Esophagus (tissue), 2 donors: ENCODE measurements around the gene TOMM34. TPM values are rescaled to one million over a fixed set of nuclear protein-coding genes. Genes with fewer than 3 reads are reported as not detected.

Source experiments
- H3K27ac ChIP-seq, 2 donors: one replicate each; pipeline ENCODE4 v1.5.1; 2013; ENCODE audit warnings: low read depth in 2 of 2, mild to moderate bottlenecking in 2 of 2, inconsistent platforms in 1 of 2, low read length in 1 of 2, moderate library complexity in 1 of 2
- H3K27me3 ChIP-seq, 2 donors: one replicate each; pipeline ENCODE4 v1.6.1; 2013; ENCODE audit warnings: low read length in 2 of 2, control low read depth in 1 of 2, mild to moderate bottlenecking in 1 of 2; ENCODE audit not compliant: insufficient read depth in 2 of 2, control insufficient read depth in 1 of 2
- H3K36me3 ChIP-seq, 2 donors: one replicate each; pipeline ENCODE4 v1.6.1; 2013; ENCODE audit warnings: low read length in 1 of 2; ENCODE audit not compliant: control insufficient read depth in 2 of 2, insufficient read depth in 2 of 2
- H3K4me1 ChIP-seq, 2 donors: one replicate each; pipeline ENCODE4 v1.6.1; 2013; ENCODE audit warnings: low read length in 1 of 2; ENCODE audit not compliant: control insufficient read depth in 2 of 2, insufficient read depth in 2 of 2
- H3K4me3 ChIP-seq, 2 donors: one replicate each; pipeline ENCODE4 v1.5.1; 2013; ENCODE audit warnings: low read length in 2 of 2, mild to moderate bottlenecking in 2 of 2, low read depth in 1 of 2, moderate library complexity in 1 of 2
- H3K9me3 ChIP-seq, 2 donors: one replicate each; pipeline ENCODE4 v1.6.1; 2013; ENCODE audit warnings: mild to moderate bottlenecking in 2 of 2, low read depth in 1 of 2, low read length in 1 of 2, moderate library complexity in 1 of 2; ENCODE audit not compliant: control insufficient read depth in 2 of 2, insufficient read depth in 1 of 2
- WGBS, 2 donors: extraction: QIAGEN DNeasy Blood & Tissue Kit; methylation state at CpG; one replicate each; pipeline ENCODE4 v1.1.7; 2013; 5-methylcytosine and 5-hydroxymethylcytosine counted together
- polyA plus RNA-seq, 2 donors: library from polyadenylated mRNA; stranded (reverse); fragments of 200-250 nt; gene quantifications; one replicate each; pipeline ENCODE4 v1.2.3, GENCODE V29; 2013
- donor health status: healthy with polysubstance abuse.
- donor health status: Bipolar disorder and iron deficiency.

Gene TOMM34
- polyA plus RNA-seq, 2 donors = 6.4 to 18.5 TPM

DNA sequence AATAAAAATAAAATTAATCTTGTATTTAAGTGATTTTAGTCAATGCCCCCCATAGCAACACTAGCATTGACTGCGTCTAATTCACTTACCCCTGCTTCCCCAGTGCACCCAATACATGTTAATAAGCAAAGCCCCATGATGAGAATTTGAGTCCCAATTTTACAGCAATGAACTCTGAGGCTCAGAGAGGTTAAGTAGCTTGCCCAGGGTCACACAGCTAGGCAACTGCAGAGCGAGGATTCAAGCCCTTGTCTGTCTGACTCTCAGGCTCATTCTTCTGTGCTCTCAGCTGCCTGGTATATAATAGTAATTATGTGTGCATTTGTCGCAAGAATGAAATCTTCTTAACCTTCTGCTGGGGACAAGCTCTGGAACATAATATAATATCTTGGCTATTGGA lies 41.9 kb downstream of the TOMM34 start:
- H3K4me3 ChIP-seq = no peak overlapping the region
- H3K27me3 ChIP-seq = no peaks in the 10 kb centered on the region
- H3K9me3 ChIP-seq = no peaks in the 10 kb centered on the region
- WGBS, 2 donors = 98 to 99% methylated on average over 3 of the region's 3 CpGs
- H3K36me3 ChIP-seq = peaks cover 0 to 7% of the 10 kb centered on the region in 2 donors
- H3K27ac ChIP-seq = no peak overlapping the region
- no peaks in the 10 kb centered on the region for H3K4me1 ChIP-seq

- no peak overlapping the region for H3K4me3 ChIP-seq
- H3K4me1 ChIP-seq = no peaks in the 10 kb centered on the region
- no peaks in the 10 kb centered on the region for H3K27me3 ChIP-seq
- H3K27ac ChIP-seq = no peak overlapping the region
- peaks cover 0 to 5% of the 10 kb centered on the region in 2 donors for H3K36me3 ChIP-seq
- WGBS, 2 donors = 97 to 100% methylated on average over 2 of the region's 2 CpGs
- no peaks in the 10 kb centered on the region for H3K9me3 ChIP-seq
Observed at GRCh38 chr20:44917399-44917798, 42.8 kb downstream of the TOMM34 start.

DNA sequence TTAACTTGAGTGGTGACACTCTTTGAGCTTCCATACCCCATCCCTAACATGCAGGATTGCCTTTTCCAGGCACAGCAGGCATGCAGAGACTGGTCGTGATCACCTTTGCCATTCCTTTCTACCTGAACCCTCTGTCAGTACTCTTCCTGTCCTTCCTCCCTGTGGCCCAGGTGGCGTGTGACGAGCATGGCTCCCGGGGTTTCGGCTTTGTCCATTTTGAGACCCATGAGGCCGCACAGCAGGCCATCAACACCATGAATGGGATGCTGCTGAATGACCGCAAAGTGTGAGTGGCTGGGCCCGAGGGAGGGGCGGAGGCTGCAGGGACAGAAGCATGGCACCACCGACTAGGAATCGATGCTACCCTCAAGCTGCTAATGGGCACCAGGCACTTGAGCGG lies 43.6 kb downstream of the TOMM34 start:
- Histone ChIP-seq H3K4me1 (no peaks in the 10 kb centered on the region), H3K4me3 (no peak overlapping the region), H3K27ac (no peak overlapping the region), H3K27me3 (no peaks in the 10 kb centered on the region), H3K9me3 (no peaks in the 10 kb centered on the region), H3K36me3 (peaks cover 0 to 5% of the 10 kb centered on the region in 2 donors)
- WGBS, 2 donors = 93 to 95% methylated on average over 12 of the region's 12 CpGs

DNA sequence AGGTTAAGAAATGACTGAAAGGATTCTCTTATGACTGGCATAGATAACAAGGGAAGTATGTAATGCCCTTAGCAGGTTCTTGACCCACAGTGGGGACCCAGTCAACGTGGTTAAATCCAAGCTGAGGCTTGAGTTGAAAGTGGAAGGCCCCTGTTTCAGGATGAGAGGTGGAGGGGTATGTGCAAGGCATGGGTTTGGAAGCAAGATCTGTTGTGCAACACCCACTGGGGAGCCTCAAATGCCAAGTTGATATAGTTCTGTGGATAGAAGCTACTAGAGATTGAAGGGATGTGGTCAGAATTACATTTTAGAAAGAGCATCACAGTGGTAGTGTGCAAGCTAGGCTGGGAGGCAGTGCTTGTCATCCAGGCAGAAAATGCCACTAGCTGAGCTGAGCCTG lies 45.3 kb downstream of the TOMM34 start:
- H3K4me3 ChIP-seq = no peak overlapping the region
- no peaks in the 10 kb centered on the region for H3K27me3 ChIP-seq
- no peak overlapping the region for H3K27ac ChIP-seq
- 65 to 72% methylated on average over 1 of the region's 1 CpG for WGBS, 2 donors
- peaks cover 3 to 4% of the 10 kb centered on the region in 2 donors for H3K4me1 ChIP-seq
- no peaks in the 10 kb centered on the region for H3K9me3 ChIP-seq
- peaks cover 0 to 3% of the 10 kb centered on the region in 2 donors for H3K36me3 ChIP-seq

- Histone ChIP-seq H3K9me3 (no peaks in the 10 kb centered on the region), H3K27me3 (no peaks in the 10 kb centered on the region), H3K36me3 (peaks cover 0 to 7% of the 10 kb centered on the region in 2 donors), H3K27ac (no peak overlapping the region), H3K4me1 (peaks cover 6 to 7% of the 10 kb centered on the region in 2 donors), H3K4me3 (no peak overlapping the region)
- WGBS, 2 donors = 85 to 98% methylated on average over 2 of the region's 2 CpGs
Observed at GRCh38 chr20:44912189-44912588, 48.0 kb downstream of the TOMM34 start.

- Histone ChIP-seq H3K4me1 (peaks cover 6 to 7% of the 10 kb centered on the region in 2 donors), H3K4me3 (no peak overlapping the region)
Observed at GRCh38 chr20:44911264-44911921, 48.8 kb downstream of the TOMM34 start.

GRCh38 chr20:44910690-44911262 lies 49.4 kb downstream of the TOMM34 start:
- no peaks in the 10 kb centered on the region for H3K27me3 ChIP-seq
- WGBS, 2 donors = 64 to 68% methylated on average over 17 of the region's 17 CpGs
- H3K9me3 ChIP-seq = no peaks in the 10 kb centered on the region
- H3K27ac ChIP-seq = no peak overlapping the region
- H3K4me3 ChIP-seq = peak overlapping the region; percentile 48 to 69
- peaks cover 1 to 4% of the 10 kb centered on the region in 2 donors for H3K36me3 ChIP-seq
- H3K4me1 ChIP-seq = peaks cover 6 to 7% of the 10 kb centered on the region in 2 donors

More at GRCh38 chr20:44911264-44911921, 48.8 kb downstream of the TOMM34 start:
- 61 to 70% methylated on average over 21 of the region's 21 CpGs for WGBS, 2 donors
- H3K9me3 ChIP-seq = no peaks in the 10 kb centered on the region
- H3K27ac ChIP-seq = no peak overlapping the region
- H3K27me3 ChIP-seq = no peaks in the 10 kb centered on the region
- H3K36me3 ChIP-seq = peaks cover 0 to 4% of the 10 kb centered on the region in 2 donors

DNA sequence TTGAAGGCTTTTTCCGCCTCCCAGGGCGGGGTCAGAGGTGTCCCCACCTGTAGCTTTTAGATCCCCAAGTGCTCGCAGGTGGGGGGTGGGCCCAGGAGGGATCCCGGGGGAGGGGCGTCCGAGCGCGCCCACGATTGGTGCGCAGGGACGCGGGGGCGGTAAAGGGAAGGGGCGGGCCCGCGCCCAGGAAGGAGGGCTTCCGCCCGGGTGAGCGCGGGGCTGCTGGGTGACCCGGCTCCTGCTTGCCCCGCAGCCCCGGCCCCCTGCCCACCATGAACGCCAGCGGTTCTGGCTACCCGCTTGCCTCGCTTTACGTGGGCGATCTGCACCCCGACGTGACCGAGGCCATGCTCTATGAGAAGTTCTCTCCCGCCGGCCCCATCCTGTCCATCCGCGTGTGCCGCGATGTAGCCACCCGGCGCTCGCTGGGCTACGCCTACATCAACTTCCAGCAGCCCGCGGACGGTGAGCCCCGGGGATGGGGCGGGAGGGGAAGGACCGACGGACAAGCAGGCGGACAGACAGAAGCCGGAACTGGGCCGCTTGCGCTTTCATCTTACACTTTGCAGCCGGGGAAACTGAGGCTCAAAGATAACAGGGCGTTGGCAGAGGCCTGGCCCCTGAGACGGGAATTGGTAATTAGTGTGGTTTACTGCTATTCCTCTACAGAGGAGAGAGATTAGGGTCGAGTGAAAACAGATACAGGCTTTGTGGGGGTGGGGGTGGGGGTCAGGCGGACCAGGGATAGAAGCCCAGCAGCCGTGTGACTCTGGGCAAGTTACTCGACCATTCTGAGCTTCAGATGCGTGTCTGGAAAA lies 50.1 kb downstream of the TOMM34 start, which contains the start of gene PABPC1L:
TSS of gene PABPC1L (plus strand) at position 189 of the 818 bp plus-strand sequence. CDS start at position 273, 84 bp downstream.
- Histone ChIP-seq H3K27me3 (no peaks in the 10 kb centered on the region), H3K4me1 (peaks cover 6 to 7% of the 10 kb centered on the region in 2 donors), H3K36me3 (peaks cover 4% of the 10 kb centered on the region in 2 donors), H3K27ac (no peak within 1 kb of the TSS), H3K9me3 (no peaks in the 10 kb centered on the region), H3K4me3 (peak within 1 kb of the TSS; percentile 48 to 69)
- 2% methylated on average over 56 to 61 of the region's 61 CpGs for WGBS, 2 donors

DNA sequence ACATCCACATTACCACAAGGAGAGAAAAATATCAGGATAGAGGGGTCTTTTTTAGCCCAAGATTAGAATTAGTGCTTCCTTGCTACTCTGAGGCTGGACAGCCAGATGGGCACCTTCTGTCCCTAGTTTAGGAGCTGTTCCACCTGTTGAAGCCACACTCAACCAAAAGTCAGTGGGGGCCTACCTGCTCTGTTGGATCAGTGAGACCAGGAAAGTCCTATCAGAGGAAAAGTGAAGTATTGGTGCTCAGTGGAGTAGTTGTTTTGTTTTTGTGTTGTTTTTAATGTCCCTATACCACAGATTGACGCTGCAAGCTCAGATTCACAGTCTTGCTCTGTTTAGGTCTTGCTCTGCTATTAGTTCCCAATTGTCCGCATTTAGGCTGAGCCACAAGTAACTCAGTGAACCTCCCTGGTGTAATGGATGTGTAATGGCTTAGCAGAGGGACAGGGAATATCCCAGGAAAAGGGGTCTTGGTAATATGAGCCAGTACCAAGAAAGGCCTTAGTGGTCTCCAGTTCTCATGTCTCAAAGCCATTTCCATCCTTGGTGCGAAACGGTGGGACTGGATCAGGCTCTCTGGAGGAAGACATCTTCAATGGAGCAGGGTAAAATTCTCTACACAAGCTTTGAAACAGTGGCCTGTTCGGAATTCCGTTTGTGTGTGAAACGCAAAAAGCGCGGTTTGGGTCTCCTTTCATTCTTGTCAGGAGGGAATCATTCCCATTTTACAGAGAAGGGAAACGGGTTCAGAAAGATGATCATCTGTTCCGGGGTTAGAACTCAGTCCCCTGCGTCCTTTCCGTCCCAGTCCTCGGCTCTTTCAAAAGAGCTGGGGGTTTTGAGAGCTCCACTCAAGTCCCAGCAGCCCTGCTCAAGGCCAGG lies 51.0 kb downstream of the TOMM34 start:
- 30 to 31% methylated on average over 14 of the region's 14 CpGs for WGBS, 2 donors
- Histone ChIP-seq H3K9me3 (no peaks in the 10 kb centered on the region), H3K36me3 (peaks cover 4 to 6% of the 10 kb centered on the region in 2 donors), H3K27me3 (no peaks in the 10 kb centered on the region), H3K27ac (no peak overlapping the region), H3K4me1 (peaks cover 6 to 7% of the 10 kb centered on the region in 2 donors), H3K4me3 (peak overlapping the region; percentile 48 to 69)
